Caco-2 (cell line): ENCODE data around the gene CUTA. TPM values are rescaled to one million over a fixed set of nuclear protein-coding genes. Genes with fewer than 3 reads are reported as not detected.

ENCODE experiments used
- BruUV-seq: library from RNA; stranded (reverse); fragments of 400-500 nt; replicated peaks from 2 replicates; lab custom pipeline; 2021; lab: Mats Ljungman, UMichigan
- CTCF ChIA-PET: fragments of 300-600 bp; sonication (Branson Sonifier 250); formaldehyde crosslinking; loops from one replicate; lab custom pipeline; 2022; ENCODE audit warnings: antibody characterized with exemption; lab: Charles Lee
- POLR2A ChIA-PET: fragments of 300-600 bp; sonication (Branson Sonifier 250); formaldehyde crosslinking; loops from one replicate; lab custom pipeline; 2022; ENCODE audit warnings: antibody characterized with exemption; lab: Charles Lee
- DNase-seq, 2 experiments: peaks; one replicate each; pipeline versions ENCODE4 v3.0.0 to v3.0.0-alpha.2; 2020 to 2022
- H3K27me3 ChIP-seq: replicated peaks from 2 replicates; pipeline ENCODE4 v1.6.0; 2011; ENCODE audit warnings: low read length; ENCODE audit not compliant: control insufficient read depth, insufficient read depth
- H3K36me3 ChIP-seq: 2 replicates; pipeline ENCODE4 v1.5.1; 2011; ENCODE audit warnings: low read length; ENCODE audit not compliant: control insufficient read depth, insufficient read depth
- H3K4me1 ChIP-seq: fragments of 250-450 bp; sonication (Bioruptor Pico); 2 replicates; pipeline ENCODE4 v1.5.1; 2020; ENCODE audit warnings: mild to moderate bottlenecking
- H3K4me3 ChIP-seq: 2 replicates; pipeline ENCODE4 v1.5.1; 2011; ENCODE audit warnings: low read depth, mild to moderate bottlenecking, control low read depth, low read length
- H3K9me3 ChIP-seq: fragments of 250-450 bp; sonication (Bioruptor Pico); 2 replicates; pipeline ENCODE4 v1.5.1; 2020; ENCODE audit warnings: mild to moderate bottlenecking, moderate library complexity
- H3K27ac Mint-ChIP-seq: one replicate; pipeline ENCODE4 v1.8.0; 2022; ENCODE audit warnings: mixed read lengths; ENCODE audit not compliant: unreplicated experiment
- H3K27me3 Mint-ChIP-seq: one replicate; pipeline ENCODE4 v1.8.0; 2022; ENCODE audit warnings: mixed read lengths; ENCODE audit not compliant: insufficient read depth, unreplicated experiment
- H3K36me3 Mint-ChIP-seq: one replicate; pipeline ENCODE4 v1.8.0; 2022; ENCODE audit warnings: mild to moderate bottlenecking, mixed read lengths; ENCODE audit not compliant: insufficient read depth, unreplicated experiment
- H3K4me1 Mint-ChIP-seq: one replicate; pipeline ENCODE4 v1.8.0; 2022; ENCODE audit warnings: low read depth, mixed read lengths; ENCODE audit not compliant: unreplicated experiment
- H3K4me3 Mint-ChIP-seq: one replicate; pipeline ENCODE4 v1.8.0; 2022; ENCODE audit warnings: mild to moderate bottlenecking, moderate library complexity, mixed read lengths; ENCODE audit not compliant: unreplicated experiment
- H3K9me3 Mint-ChIP-seq: one replicate; pipeline ENCODE4 v1.8.0; 2022; ENCODE audit warnings: mixed read lengths; ENCODE audit not compliant: unreplicated experiment
- intact Hi-C: fragments of 100-400 bp; cut with micrococcal nuclease; formaldehyde crosslinking; loops from one replicate; pipeline ENCODE4 v1.10.0; 2022; ENCODE audit not compliant: unreplicated experiment
- total RNA-seq: library from RNA; stranded (reverse); gene quantifications from 2 replicates; pipeline ENCODE4 v1.2.3, GENCODE V29; 2022
- TF ChIP-seq, protein P1 (sequence below), 2 experiments: fragments of 200-600 bp in 1 of 2; IDR thresholded peaks; 1 replicate in 1 of 2; 2 replicates in 1 of 2; pipeline versions ENCODE4 v1.5.1 to v1.8.0; 2011 to 2022; ENCODE audit warnings: antibody characterized with exemption in 1 of 2, control low read depth in 1 of 2, inconsistent platforms in 1 of 2, low read depth in 1 of 2, low read length in 1 of 2, mild to moderate bottlenecking in 1 of 2, moderate library complexity in 1 of 2; ENCODE audit not compliant: insufficient read depth in 1 of 2, severe bottlenecking in 1 of 2, unreplicated experiment in 1 of 2

Gene CUTA
- total RNA-seq, 1 experiment from 2014 or later = 166 TPM

DNA sequence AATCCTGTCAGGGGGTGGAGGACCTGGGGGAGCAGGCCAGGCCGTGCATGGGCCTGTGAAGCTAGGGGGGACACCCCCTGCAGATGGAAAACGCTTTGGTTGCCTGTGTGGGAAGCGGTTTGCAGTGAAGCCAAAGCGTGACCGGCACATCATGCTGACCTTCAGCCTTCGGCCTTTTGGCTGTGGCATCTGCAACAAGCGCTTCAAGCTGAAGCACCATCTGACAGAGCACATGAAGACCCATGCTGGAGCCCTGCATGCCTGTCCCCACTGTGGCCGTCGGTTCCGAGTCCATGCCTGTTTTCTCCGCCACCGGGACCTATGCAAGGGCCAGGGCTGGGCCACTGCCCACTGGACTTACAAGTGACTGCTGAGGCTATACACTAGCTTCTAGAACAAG lies 38.2 kb upstream of the CUTA start:
- intact Hi-C loops = no loop called here
- H3K36me3 Mint-ChIP-seq = peaks cover 13% of the 10 kb centered on the region
- ChIA-PET POLR2A (no interaction called here), CTCF (no interaction called here)
- no peak overlapping the region for H3K4me3 Mint-ChIP-seq
- no peaks in the 10 kb centered on the region for H3K27me3 ChIP-seq
- H3K9me3 Mint-ChIP-seq = no peaks in the 10 kb centered on the region
- no peaks in the 10 kb centered on the region; the same call in 1 of the 2 replicates for H3K36me3 ChIP-seq
- no peak overlapping the region for H3K27ac Mint-ChIP-seq
- TF ChIP-seq, protein P1, sequence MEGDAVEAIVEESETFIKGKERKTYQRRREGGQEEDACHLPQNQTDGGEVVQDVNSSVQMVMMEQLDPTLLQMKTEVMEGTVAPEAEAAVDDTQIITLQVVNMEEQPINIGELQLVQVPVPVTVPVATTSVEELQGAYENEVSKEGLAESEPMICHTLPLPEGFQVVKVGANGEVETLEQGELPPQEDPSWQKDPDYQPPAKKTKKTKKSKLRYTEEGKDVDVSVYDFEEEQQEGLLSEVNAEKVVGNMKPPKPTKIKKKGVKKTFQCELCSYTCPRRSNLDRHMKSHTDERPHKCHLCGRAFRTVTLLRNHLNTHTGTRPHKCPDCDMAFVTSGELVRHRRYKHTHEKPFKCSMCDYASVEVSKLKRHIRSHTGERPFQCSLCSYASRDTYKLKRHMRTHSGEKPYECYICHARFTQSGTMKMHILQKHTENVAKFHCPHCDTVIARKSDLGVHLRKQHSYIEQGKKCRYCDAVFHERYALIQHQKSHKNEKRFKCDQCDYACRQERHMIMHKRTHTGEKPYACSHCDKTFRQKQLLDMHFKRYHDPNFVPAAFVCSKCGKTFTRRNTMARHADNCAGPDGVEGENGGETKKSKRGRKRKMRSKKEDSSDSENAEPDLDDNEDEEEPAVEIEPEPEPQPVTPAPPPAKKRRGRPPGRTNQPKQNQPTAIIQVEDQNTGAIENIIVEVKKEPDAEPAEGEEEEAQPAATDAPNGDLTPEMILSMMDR (IDR thresholded peaks at IDR 0.05; ENCODE audit: insufficient read depth in 1 of 2, low read depth in 1 of 2, low read length in 1 of 2, severe bottlenecking in 1 of 2, unreplicated experiment in 1 of 2) = no peak
- H3K4me1 ChIP-seq = no peaks in the 10 kb centered on the region
- DNase-seq = no peak
- peaks cover 19% of the 10 kb centered on the region for H3K4me1 Mint-ChIP-seq
- no peaks in the 10 kb centered on the region for H3K27me3 Mint-ChIP-seq
- BruUV-seq = no TSS peak
- no peak overlapping the region for H3K4me3 ChIP-seq
- no peaks in the 10 kb centered on the region for H3K9me3 ChIP-seq

DNA sequence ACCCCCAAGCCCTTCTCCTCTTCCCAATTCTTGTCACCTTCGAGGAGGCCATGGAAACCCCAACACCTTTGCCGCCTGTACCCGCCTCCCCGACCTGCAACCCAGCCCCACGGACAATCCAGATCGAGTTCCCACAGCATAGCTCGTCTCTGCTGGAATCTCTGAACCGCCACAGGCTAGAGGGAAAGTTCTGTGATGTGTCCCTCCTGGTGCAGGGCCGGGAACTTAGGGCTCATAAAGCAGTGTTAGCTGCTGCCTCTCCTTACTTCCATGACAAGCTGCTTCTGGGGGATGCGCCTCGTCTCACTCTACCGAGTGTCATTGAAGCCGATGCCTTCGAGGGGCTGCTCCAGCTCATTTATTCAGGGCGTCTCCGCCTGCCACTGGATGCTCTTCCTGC lies 37.1 kb upstream of the CUTA start:
- intact Hi-C loops = loop anchor here (2.0 kb wide), 1 partner anchor 26 kb away; no protein-coding TSS in a partner anchor
- H3K9me3 ChIP-seq = no peaks in the 10 kb centered on the region
- ChIA-PET POLR2A (interaction anchor here (0.6 to 1.4 kb wide), 6 partner anchors 29 to 1640 kb away, joined by 3 to 8 read pairs (median 4); partner anchors contain the start of genes HSPA1A, HSPA1L, RPS18 and UQCC2), CTCF (interaction anchor here (0.6 to 1.1 kb wide), 3 partner anchors 35 to 256 kb away, joined by 3 to 5 read pairs (median 3); partner anchors contain the start of gene UQCC2)
- H3K4me3 Mint-ChIP-seq = peak overlapping the region; percentile 97
- peaks cover 19% of the 10 kb centered on the region for H3K4me1 Mint-ChIP-seq
- H3K27me3 ChIP-seq = no peaks in the 10 kb centered on the region
- H3K27ac Mint-ChIP-seq = peak overlapping the region; percentile 80
- H3K36me3 ChIP-seq = no peaks in the 10 kb centered on the region; the same call in 1 of the 2 replicates
- no peaks in the 10 kb centered on the region for H3K27me3 Mint-ChIP-seq
- no peaks in the 10 kb centered on the region for H3K4me1 ChIP-seq
- no peaks in the 10 kb centered on the region for H3K9me3 Mint-ChIP-seq
- DNase-seq = no peak
- BruUV-seq = no TSS peak
- H3K36me3 Mint-ChIP-seq = peaks cover 13% of the 10 kb centered on the region
- TF ChIP-seq, protein P1 (IDR thresholded peaks at IDR 0.05; ENCODE audit: insufficient read depth in 1 of 2, low read depth in 1 of 2, low read length in 1 of 2, severe bottlenecking in 1 of 2, unreplicated experiment in 1 of 2) = no peak
- peak overlapping the region; percentile 79 for H3K4me3 ChIP-seq

DNA sequence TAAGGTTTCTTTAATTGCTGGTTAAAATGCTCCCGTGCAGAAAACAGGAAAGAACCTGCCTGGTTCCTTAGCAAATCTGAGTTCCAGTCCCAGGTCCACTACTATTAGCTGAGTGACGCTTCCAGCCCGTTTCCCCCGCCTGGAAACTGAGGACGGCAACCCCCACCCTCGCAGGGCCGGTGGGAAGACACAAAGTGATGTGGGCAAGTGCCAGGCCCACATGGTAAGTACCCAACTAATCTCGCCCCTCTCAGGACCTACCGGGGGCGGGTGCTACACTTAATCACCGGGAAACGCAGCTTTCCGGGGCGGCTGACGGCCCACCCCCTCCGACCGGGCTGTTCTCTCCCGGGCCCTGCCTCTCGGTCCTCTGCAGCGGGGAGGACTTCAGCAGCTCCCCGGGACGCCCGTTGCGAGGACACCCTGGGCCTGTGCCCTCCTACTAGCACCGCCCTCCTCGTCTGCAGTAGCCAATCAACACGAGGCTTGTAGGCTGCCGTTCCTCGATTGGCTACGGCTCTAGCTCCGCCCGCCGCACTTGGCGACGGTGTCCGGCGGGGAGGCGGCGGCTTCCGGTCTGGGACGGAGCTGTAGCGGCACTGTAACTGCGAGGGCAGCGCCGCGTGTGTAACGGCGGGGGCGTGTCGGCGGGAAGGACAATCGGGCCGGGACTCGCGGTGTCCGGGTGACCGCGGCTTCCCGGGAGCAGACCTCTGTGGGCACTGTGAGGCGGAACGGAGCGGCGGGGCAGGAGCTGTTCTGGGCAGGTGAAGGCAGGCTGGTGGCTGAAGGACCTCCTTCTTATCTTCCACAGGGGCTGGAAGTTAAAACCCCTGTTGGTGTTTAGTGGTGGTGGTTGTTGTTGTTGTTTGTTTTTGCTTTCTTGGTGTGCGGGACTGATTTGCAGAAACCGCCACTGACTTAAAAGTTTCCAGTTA lies 36.4 kb upstream of the CUTA start, which contains the start of gene ZBTB9:
ZBTB9 (plus strand) TSS at position 568 of the 938 bp plus-strand sequence. CDS start 525 bp downstream, outside the sequence.
- peak within 1 kb of the TSS; percentile 79 for H3K4me3 ChIP-seq
- ChIA-PET CTCF (interaction anchor here (0.6 to 1.1 kb wide), 5 partner anchors 15 to 257 kb away, joined by 3 to 5 read pairs (median 3); partner anchors contain the start of gene UQCC2), POLR2A (interaction anchor here (0.6 to 1.5 kb wide), 11 partner anchors 21 to 1639 kb away, joined by 3 to 8 read pairs (median 3); partner anchors contain the start of genes HSPA1A, HSPA1L, RPS18 and UQCC2)
- peak; percentile 96 to 97 for DNase-seq
- Mint-ChIP-seq H3K36me3 (peaks cover 13% of the 10 kb centered on the region), H3K27me3 (no peaks in the 10 kb centered on the region), H3K4me1 (peaks cover 19% of the 10 kb centered on the region), H3K27ac (peak within 1 kb of the TSS; percentile 80), H3K4me3 (peak within 1 kb of the TSS; percentile 97), H3K9me3 (no peaks in the 10 kb centered on the region)
- H3K36me3 ChIP-seq = no peaks in the 10 kb centered on the region; the same call in 1 of the 2 replicates
- H3K27me3 ChIP-seq = no peaks in the 10 kb centered on the region
- H3K4me1 ChIP-seq = no peaks in the 10 kb centered on the region
- TF ChIP-seq, protein P1 (IDR thresholded peaks at IDR 0.05; ENCODE audit: insufficient read depth in 1 of 2, low read depth in 1 of 2, low read length in 1 of 2, severe bottlenecking in 1 of 2, unreplicated experiment in 1 of 2) = no peak
- BruUV-seq = TSS peak; percentile 98
- intact Hi-C loops = loop anchor here (2.0 kb wide), 1 partner anchor 25 kb away; no protein-coding TSS in a partner anchor
- H3K9me3 ChIP-seq = no peaks in the 10 kb centered on the region
